Measurements from ENCODE around the gene ADARB2. TPM values are rescaled to one million over a fixed set of nuclear protein-coding genes. Genes with fewer than 3 reads are reported as not detected.

ADARB2 gene
- total RNA-seq, 1 donor from 2014 or later, result 0.10 TPM

- no peak for DNase-seq (ENCODE audit: low read depth)
These were observed 325.4 kb downstream of the ADARB2 start for GRCh38 chr10:1411956-1412355.

- DNase-seq (ENCODE audit: low read depth), result no peak
These were observed 325.9 kb downstream of the ADARB2 start for GRCh38 chr10:1411451-1411850.

DNA sequence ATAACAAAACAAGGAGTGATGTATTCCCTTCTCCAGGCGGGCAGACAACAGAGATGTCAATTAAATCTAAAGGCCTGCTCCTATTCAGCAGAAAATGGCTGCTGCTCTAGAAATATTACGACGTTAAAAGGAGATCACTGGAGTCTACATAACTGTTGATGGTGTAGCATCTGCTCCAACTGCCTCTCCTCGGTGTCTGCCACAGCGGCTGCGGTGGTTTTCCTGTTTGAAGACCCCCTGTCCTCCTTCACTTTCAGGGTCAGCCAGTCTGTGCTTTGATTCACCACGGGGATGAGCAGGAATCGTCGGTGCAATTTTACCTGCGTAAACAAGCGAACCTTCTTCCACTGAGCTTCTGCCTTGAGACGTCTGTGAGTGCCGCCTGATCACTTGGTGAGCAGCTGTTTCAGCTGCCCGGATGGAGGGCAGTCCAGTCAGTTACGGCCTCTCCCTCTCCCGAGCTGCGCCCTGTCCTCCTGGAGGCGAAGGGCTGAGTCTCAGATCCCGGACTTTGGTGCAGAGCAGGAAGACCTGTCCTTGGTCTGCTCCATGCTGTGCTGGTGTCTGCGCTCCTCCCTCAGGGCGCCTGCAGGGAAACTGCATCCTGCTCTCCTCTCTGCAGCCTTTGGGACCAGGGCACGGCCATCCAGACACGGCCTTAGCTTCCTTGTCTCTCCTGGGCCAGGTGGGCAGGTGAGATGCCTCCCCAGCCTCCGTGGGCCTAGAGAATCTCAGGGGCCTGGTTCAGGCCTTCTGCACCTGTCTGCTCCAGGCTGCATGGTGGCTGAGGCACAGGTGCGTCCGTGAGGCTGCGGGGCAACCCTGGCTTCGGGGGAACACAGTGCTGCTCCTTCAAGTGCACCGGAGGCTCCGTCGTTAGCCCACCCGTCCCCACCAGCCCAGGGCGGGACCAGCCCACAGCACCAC, 326.6 kb downstream of the ADARB2 start:
- no peak for DNase-seq (ENCODE audit: low read depth)

GRCh38 chr10:1410032-1410431, 327.3 kb downstream of the ADARB2 start:
- DNase-seq (ENCODE audit: low read depth), result no peak

DNA sequence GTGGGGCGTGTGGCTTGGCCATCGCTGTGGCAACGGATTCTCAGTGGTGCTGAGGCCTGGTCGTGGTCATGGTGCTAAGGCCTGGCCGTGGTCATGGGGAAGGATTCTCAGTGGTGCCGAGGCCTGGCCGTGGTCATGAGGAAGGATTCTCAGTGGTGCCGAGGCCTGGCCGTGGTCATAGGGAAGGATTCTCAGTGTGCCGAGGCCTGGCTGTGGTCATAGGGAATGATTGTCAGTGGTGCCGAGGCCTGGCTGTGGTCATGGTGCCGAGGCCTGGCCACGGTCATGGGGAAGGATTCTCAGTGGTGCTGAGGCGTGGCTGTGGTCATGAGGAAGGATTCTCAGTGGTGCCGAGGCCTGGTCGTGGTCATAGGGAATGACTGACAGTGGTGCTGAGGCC, 327.9 kb downstream of the ADARB2 start:
- DNase-seq (ENCODE audit: low read depth), result no peak

GRCh38 chr10:1408651-1409367, 328.5 kb downstream of the ADARB2 start:
- no peak for DNase-seq (ENCODE audit: low read depth)

DNA sequence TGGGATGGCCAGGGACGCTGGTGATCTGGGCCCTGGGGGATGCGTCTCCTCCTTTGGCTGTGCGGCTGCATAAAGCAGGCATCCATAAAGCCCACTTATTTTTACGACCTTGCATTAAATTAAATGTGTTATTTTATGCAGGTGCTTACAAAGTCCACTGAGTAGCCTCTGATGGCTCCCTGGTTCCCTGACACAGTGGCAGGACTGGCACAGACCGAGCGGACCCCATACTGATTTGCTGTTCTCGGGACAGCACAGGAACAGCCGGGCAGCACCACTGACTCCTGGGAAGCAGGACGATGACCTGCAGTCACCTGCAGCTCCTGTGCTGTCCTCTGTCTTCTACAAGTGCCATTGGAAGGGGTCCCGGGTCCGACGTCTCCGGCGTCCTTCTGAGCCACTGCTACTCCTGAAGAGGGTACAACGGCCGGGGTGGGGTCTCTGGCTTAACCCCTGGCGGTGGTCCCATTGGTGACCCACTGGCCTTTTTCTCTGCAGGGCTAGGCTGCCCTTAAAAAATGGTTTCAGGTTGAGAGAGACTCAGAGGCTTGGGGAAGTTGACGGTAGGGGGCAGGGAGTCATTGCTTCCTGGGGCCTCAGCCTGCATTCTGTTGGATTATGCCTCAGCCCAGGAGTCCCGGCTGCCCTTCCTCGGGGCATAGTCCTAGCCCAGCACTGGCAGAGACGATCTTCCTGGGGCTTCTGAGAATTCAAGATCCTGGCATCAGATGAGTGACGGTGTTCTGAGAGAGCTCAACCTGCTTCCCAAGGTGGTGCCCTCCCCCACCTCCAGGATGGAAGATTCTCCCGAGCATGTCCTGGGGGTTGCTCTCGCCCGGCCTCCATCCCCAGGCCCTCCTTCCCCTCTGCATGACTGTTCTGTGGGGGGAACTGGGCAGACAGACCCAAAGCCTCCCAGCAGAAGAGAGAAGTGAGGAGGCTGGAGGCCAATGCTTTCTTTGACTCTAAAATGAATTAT, 330.1 kb downstream of the ADARB2 start:
- no peak for DNase-seq (ENCODE audit: low read depth)

DNA sequence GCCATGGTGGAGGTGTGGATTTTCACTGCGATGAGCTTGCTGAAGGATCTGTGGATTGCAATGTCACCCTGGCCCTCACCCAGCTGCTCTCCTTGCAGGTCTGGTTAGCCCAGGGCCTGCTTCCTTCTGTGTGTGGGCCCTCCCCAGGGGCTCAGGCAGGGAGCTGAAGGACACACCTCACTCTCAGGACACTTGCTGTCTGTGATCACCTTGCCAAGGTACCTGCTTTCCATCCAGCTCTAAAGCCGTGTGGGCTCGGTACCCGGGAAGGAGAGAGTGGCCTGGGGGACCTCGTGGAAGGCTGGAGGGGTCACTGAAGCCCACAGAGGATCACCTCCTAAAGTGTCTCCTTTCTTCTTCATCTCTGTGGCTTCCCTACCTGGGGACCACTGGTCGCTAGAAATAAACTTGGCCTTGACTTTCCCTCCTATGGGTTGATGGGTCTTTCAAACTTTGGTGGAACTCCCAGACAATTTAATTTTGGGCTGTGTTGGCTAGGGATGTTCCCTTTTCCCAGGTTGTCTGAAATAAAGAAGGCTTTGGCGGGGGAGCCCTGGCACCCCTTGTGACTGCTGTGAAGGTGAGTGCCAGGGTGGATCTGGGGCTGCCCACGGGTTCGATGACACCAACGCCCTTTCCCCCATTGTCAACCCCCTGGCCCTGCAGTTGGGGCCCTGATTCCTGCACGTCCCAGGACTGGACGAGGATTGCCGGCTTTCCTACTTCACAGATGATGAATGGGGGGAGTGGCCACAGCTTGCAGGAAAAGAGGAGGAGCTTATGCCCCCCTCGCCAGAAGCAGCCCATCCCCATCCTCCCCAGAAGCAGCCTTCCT, 331.0 kb downstream of the ADARB2 start:
- no peak for DNase-seq (ENCODE audit: low read depth)

DNA sequence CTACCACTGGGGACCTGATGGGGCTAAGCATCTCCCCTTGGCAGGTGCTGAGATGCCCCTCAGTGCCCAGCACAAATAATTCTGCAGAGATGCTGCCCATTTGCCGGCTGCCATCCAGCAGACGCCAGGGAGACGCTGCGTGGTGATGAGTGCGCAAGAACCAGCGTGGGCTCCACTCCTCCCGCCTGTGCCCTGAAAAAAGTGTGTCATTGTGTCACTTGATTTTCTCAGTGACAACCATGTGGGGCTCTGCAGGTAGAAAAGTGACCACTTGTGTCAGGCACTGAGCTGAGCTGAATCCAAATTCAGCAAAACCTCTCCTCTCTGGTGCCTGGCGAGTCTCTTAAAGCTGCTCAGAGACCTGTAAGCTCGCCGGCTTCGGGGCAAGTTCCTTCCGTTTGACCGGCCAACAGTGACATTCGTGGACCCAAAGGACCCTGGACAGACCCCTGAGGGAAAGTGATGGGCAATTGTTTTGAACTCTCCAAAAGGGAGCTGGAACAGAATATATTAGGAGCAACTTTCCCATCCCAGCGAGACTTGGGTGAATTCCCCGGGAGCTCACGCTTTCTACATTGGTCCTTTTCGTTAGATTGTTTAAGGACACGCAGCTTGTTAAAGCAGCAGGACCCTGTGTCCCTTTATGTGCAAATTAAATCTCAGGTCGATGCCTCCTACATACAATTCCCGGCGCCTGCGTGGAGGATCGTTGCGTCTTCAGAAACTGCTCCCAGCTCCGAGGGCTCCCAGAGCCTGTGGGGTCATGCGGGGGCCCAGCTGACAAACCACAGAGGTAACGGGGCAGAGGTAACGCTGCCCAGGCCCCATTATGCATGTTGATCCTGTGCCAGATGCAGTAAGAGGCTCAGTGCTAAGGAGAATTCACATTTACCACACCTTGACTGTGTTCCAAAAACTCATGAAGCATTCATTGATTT, 332.7 kb downstream of the ADARB2 start:
- DNase-seq (ENCODE audit: low read depth), result no peak

DNA sequence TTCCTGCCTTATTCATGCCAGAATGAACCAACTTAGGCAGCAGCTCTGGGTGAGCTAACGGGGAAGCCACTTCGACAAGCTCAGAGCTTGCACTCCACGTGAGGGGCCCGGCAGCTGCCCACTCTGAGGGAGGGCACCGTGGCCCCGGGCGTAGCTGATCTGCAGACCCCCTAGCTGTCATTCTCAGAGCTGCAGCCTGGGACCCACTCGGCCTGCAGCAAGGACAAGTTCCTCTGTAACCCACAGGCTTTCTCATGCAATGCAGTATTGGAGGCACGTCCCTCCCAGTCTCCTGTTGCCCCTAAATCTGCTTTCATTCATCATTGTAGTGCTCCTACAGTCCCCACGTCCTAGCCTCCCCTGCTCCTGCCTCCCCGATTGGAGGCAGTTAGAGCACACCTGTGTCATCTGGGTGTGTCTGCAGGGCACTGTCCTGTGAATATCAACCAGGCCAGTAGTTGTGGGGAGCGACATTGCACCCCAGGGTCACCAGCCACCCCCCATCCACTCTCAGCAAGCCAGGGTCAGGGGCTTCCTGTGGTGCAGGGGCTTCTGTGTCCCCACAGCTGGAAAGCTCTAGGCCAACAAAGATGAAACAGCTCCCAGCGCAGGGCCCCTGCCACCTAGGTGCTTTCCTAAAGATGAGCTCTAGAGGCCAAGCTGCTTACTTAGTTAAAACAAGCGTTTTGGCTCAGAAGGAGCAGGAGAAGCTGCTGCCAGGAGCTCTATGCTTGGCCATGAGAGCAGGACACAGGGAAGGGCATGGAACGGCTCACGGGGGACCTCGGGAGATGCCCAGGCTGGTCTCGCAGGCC, 333.6 kb downstream of the ADARB2 start:
- no peak for DNase-seq (ENCODE audit: low read depth)

- no peak for DNase-seq (ENCODE audit: low read depth)
These were observed 334.4 kb downstream of the ADARB2 start for GRCh38 chr10:1402816-1403507.

DNA sequence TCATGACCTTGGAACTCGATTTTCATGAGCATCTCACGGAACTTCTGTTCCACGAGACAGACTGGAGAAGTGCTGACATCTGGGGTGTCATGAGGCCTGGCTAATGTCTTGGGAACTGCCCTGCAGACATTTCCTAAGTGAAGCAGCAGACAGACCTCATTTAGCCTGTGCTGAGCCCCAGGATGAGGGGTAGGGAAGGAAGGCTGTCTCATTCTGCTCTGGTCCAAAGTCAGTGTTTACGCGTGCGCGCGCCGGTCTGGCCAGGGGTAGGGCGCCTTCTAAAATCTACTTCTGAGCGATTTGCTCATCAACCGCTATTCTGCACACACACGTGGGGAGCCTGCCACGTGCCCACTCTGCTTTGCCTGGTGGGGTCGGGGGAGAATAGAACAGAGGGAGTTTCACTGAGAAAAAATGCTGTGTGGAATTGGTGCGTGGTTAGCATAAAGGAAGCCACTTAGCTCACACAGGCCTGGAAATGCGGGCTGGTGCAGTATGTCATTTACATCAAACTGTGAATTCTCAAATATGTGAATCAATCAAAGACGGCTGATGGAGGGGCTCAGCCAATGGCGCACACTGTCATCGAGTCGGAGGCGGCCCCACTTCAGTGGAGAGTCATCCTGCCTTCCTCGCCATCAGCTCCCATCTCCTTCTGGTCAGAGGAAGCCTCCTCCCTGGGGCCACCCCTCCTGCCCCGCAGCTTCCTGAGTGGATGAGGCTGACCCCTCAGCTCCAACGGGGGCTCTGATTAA, 335.1 kb downstream of the ADARB2 start:
- DNase-seq (ENCODE audit: low read depth), result no peak

DNA sequence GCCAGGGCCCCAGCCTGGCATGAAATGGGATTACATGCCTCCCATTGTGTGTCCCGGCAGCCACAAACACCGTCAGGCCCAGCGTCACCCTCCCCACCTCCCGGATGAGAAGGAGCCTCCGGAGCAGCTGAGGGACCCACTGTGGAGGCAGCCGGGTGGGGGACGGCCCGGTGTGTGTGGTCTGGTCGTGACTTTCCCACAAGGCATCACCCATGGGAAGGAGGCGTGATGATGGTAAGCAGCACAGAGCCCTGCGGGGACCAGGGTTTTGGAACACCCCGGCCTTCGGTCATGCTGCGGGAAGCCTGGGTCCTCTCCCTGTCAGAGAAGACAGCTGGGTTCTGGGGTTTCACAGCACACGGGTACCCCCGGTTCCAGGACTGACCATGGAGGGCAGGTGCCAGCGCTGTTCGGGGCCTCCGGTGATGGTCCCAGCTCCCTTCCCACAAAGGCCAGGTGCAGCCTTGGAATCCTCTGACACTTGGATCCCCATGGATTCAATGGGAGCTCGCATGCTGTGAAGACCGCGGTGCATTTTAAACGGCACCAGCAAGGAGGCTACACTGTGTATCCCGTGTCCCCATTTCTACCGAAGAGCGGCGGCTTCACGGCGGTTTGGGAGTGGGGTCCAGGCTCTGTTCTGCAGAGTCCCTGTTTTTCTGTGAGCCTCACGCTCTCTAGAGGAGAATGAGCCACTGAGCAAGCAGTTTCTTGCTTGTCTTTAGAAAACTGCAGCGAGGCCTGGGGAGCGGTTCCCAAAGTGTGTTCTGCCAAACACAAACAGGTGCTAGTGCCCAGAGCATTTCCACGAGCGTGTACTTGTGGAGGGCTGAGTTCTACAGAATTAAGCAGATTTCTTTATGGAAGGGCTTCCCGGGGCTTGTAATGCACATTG, 336.0 kb downstream of the ADARB2 start:
- no peak for DNase-seq (ENCODE audit: low read depth)

DNA sequence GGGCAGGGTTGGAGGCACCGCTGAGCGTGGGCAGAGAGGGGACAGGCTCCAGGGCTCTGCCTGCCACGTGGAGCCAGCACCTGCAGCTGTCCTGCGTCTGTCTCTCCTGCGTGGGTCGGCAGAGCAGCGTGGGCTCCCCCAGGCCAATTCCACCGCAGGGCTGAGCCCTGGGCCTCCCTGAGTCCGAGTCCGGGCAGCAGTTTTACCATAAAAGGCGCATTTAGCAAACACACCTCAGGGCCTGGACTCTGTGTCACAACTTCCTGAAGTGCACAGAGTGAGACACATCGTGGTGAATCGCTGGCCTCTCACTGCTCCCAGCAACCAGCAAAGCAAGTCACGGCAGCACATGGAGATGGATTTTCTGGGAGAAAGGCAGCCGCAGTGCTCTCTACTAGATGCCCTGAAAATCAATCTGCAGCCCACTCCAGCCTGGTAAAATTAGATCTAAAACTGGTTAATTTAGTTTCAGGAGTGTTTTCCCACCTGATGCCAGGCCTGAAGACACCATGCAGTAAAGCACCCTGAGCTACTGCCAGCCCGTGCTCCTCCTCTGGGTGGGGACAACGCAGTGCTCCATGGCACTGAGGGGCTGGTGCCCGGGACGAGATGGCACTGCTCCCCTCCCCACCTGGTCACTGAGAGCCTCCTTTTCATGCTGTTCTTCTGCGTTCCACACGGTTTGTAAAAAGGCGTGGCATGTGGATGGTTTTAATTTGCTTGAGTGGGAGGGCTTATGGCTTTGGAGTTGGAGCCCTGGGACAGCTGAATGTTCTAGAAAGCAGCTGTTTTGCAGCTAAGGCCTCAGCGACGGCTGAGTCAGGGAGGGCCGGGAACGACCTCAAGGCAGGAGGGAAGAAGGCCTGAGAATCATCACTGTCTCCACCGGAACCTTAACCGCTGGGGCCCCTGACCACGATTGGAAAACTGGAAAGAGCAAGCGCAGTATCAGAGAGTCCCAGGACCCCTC, 336.9 kb downstream of the ADARB2 start:
- no peak for DNase-seq (ENCODE audit: low read depth)

- no peak for DNase-seq (ENCODE audit: low read depth)
These were observed 337.8 kb downstream of the ADARB2 start for GRCh38 chr10:1399431-1400100.

Measured in renal cortical epithelial cell (primary cell).